Ectodermal cell (in vitro differentiated cells): Measurements from ENCODE around the gene EYS.

ENCODE experiments used
- H3K27ac ChIP-seq: 2 replicates; pipeline ENCODE4 v1.7.0; 2013; ENCODE audit warnings: mild to moderate bottlenecking, low read depth, low read length; ENCODE audit not compliant: insufficient read depth, poor library complexity, severe bottlenecking
- H3K27me3 ChIP-seq: 2 replicates; pipeline ENCODE4 v1.7.0; 2013; ENCODE audit warnings: mild to moderate bottlenecking, low read length; ENCODE audit not compliant: insufficient read depth, control insufficient read depth, poor library complexity, severe bottlenecking
- H3K36me3 ChIP-seq: one replicate; pipeline ENCODE4 v1.7.0; 2013; ENCODE audit warnings: low read length; ENCODE audit not compliant: control insufficient read depth, insufficient read depth
- H3K4me1 ChIP-seq: one replicate; pipeline ENCODE4 v1.7.0; 2013; ENCODE audit warnings: low read length; ENCODE audit not compliant: control insufficient read depth, insufficient read depth
- H3K4me3 ChIP-seq: 2 replicates; pipeline ENCODE4 v1.7.0; 2013; ENCODE audit warnings: low read depth, low read length, control low read depth; ENCODE audit not compliant: insufficient read depth
- H3K9me3 ChIP-seq: 2 replicates; pipeline ENCODE4 v1.7.0; 2013; ENCODE audit warnings: mild to moderate bottlenecking, low read length, moderate library complexity; ENCODE audit not compliant: control insufficient read depth
- WGBS, 2 experiments: methylation state at CpG; one replicate each; pipeline ENCODE4 v1.1.7; 2013; ENCODE audit warnings: missing lambda C conversion rate in 2 of 2; 5-methylcytosine and 5-hydroxymethylcytosine counted together

Gene EYS

DNA sequence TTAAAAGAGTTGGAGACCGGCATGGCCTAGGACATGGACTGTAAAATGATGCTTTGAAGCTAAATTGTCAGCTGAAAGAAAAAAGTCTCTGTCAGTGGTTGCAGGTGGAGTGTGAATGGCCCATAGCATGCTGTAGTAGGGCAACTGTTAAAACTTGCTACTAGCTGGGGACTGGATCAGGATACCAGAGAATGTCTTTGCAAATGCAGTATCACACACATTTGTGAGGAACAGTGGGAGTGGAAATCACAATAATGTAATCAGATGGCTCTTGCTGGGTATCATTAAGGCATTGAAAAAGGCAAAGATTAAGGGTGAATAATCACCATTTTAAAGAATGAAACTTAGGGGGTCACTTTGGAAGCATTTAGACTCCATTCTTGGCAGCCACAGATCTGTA, 737.9 kb downstream of the EYS start:
- Histone ChIP-seq H3K9me3 (no peaks in the 10 kb centered on the region), H3K27me3 (no peaks in the 10 kb centered on the region), H3K27ac (no peak overlapping the region), H3K4me1 (no peaks in the 10 kb centered on the region), H3K4me3 (no peak overlapping the region), H3K36me3 (no peaks in the 10 kb centered on the region)
- WGBS, 2 experiments, result 91 to 95% methylated on average over 1 of the region's 1 CpG

DNA sequence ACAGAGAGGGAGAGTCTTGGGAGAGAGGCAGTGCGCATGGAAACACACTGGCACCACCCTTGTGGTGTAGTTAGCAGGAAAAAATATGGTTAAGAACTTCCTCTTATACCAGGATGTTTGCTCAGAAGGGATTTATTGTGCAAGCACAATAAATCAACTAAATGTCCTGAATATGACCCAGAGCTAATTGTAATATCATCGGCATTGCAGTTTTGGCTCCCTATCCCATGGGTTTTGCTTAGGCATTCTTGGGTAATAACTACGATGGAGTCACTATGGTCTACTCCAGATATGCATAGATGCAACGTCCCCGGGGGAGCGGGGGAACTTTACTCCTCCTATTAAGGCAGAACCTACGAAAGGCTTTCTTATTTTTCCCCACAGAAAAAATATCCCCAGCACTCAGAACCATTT, 751.6 kb downstream of the EYS start:
- Histone ChIP-seq H3K4me1 (no peaks in the 10 kb centered on the region), H3K27me3 (no peaks in the 10 kb centered on the region), H3K4me3 (no peak overlapping the region), H3K36me3 (no peaks in the 10 kb centered on the region), H3K27ac (no peak overlapping the region), H3K9me3 (no peaks in the 10 kb centered on the region)
- WGBS, 2 experiments, result 91 to 93% methylated on average over 7 of the region's 7 CpGs

DNA sequence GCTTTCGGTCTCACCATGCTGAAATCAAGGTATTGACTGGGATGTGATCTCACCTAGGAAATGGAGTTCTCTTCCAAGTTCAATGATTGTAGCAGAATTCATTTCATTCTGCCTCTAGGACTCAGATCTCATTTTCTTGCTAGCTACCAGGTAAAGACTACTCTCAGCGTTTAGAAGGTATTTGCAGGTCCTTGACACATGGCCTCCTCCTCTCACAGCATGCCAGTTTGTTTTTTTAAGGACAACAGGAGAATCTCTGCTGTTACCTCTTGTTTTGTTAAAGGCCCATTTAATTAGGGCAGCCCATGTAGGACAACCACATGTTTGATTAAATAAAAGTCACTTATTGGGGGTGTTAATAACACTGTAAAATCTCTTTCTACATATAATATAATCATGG, 757.8 kb downstream of the EYS start:
- H3K4me3 ChIP-seq, result no peak overlapping the region
- no peaks in the 10 kb centered on the region for H3K36me3 ChIP-seq
- H3K4me1 ChIP-seq, result no peaks in the 10 kb centered on the region
- WGBS, 2 experiments, result 50 to 63% methylated on average over 2 of the region's 2 CpGs
- no peaks in the 10 kb centered on the region for H3K27me3 ChIP-seq
- H3K9me3 ChIP-seq, result no peaks in the 10 kb centered on the region
- H3K27ac ChIP-seq, result no peak overlapping the region

DNA sequence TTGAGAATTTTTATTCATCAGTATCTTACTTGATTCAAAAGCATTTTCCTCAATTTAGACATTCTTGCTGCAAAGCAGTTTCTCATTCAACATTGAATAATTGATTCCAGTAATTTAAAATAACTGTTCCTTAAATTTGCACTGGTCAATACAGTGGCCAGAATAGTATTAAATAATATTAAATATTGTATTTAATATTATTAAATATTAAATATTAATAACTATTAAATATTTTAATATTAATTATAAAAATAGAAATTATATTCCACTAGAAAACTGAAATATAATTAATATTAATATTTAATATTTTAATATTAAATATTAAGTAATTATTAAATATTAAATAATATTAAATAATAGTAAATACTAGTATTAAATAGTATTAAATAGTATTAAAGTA, 758.8 kb downstream of the EYS start:
- H3K4me3 ChIP-seq, result no peak overlapping the region

DNA sequence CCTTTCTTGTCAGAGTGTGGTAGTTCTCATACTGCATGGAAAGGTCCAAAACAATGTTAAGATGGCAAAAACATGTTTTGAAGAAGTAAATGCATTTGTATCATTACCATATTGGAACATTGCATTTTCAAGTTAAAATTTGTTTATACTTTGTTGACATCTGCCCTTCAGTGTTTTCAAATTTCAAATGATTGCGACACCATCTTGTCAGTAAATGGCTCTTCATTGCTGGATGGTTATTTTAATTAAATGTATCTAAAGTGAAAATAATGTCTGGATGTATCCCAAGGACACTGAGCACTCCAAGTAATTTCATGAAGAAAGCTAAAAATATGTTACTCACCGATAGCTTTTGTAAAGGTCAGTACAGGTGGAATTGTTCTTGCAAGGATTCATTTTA, 761.6 kb downstream of the EYS start:
- no peaks in the 10 kb centered on the region for H3K27me3 ChIP-seq
- H3K27ac ChIP-seq, result no peak overlapping the region
- no peaks in the 10 kb centered on the region for H3K4me1 ChIP-seq
- no peaks in the 10 kb centered on the region for H3K36me3 ChIP-seq
- H3K4me3 ChIP-seq, result no peak overlapping the region
- H3K9me3 ChIP-seq, result no peaks in the 10 kb centered on the region
- WGBS, 2 experiments, result 90 to 100% methylated on average over 2 of the region's 2 CpGs

More for the DNA sequence above, 758.8 kb downstream of the EYS start:
- H3K4me1 ChIP-seq, result no peaks in the 10 kb centered on the region
- H3K9me3 ChIP-seq, result no peaks in the 10 kb centered on the region
- H3K36me3 ChIP-seq, result no peaks in the 10 kb centered on the region
- H3K27ac ChIP-seq, result no peak overlapping the region
- no peaks in the 10 kb centered on the region for H3K27me3 ChIP-seq

DNA sequence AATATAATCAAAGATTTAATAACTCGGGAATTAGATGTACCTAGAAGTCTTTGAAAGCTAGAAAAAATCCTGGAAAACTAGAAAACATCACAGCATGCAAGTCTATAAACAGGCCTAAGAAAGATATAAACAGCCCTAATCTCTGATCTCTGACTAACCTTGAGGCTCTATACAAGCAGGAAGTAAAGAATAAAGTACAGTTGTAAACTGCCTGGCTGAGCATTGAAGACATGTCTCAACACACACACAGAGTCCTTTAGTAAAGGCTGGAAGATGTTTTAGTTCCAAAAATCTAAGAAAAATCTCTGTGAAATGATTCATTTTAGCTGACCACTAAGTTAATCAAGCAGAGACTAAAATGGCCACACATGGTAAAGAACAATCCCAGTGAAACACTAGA, 774.5 kb downstream of the EYS start:
- no peaks in the 10 kb centered on the region for H3K36me3 ChIP-seq
- no peak overlapping the region for H3K4me3 ChIP-seq
- no peak overlapping the region for H3K27ac ChIP-seq
- WGBS, 2 experiments, result 91 to 94% methylated on average over 1 of the region's 1 CpG
- H3K27me3 ChIP-seq, result no peaks in the 10 kb centered on the region
- no peaks in the 10 kb centered on the region for H3K9me3 ChIP-seq
- H3K4me1 ChIP-seq, result no peaks in the 10 kb centered on the region

DNA sequence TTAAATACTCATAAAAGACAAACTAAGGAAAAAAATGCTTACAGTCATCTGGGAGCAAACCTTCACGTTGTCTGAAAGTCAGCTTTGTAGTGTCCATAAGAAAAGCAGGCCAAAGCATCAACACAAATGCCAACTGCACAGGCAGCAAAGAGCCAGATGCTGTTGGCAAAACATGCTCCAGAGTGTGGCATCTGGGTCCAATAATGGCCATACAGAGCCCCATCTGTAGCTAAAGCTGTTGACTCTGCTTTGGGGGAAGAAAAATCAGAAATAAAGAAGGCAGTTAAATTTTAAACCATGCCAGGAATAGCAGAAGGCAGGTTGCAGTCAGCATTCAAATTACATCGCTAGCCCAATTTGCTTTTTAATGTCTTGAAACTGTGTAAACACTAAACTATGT, 776.3 kb downstream of the EYS start:
- 86 to 92% methylated on average over 2 of the region's 2 CpGs for WGBS, 2 experiments
- no peaks in the 10 kb centered on the region for H3K36me3 ChIP-seq
- H3K9me3 ChIP-seq, result no peaks in the 10 kb centered on the region
- H3K4me3 ChIP-seq, result no peak overlapping the region
- no peaks in the 10 kb centered on the region for H3K27me3 ChIP-seq
- H3K27ac ChIP-seq, result no peak overlapping the region
- no peaks in the 10 kb centered on the region for H3K4me1 ChIP-seq

DNA sequence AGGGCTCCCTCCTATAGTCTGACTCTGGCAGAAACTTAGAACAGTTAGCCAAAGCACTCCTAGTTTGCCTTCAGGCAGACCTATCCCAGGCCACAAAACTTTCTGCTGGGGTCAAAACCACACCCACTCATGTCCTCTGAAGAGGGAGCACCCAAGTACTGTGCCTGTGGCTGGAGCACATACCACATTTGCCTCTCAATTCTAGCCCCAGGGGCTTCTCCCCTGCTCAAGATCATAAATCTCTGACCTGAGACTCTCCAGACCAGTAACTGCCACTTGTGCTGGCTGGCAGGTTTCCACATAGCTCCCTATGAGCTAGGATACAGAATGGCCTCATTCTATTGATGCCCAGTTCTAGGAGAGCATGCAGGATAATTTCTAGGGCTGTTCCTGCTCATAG, 781.0 kb downstream of the EYS start:
- no peaks in the 10 kb centered on the region for H3K4me1 ChIP-seq
- H3K9me3 ChIP-seq, result no peaks in the 10 kb centered on the region
- H3K27me3 ChIP-seq, result no peaks in the 10 kb centered on the region
- no peak overlapping the region for H3K27ac ChIP-seq
- no peak overlapping the region for H3K4me3 ChIP-seq
- no peaks in the 10 kb centered on the region for H3K36me3 ChIP-seq

DNA sequence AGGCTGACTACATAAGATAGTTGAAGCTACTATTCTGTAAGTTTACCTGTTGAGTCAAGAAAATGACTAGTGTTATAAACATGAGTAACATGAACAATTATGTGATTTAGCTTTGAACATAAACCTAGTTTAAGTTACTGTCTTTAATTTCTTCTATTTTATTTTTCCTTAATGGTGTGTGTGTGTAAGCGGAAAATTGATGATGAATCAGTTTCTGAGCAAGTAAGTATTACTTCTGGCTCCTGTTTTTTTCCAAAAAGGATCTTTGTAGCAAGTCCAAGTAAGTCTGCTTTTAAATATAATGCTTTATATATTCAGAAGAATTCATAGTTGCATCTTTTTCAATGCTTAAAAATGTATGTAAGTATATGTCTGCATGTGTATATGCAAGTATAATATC, 786.8 kb downstream of the EYS start:
- Histone ChIP-seq H3K36me3 (no peaks in the 10 kb centered on the region), H3K27ac (no peak overlapping the region), H3K4me1 (no peaks in the 10 kb centered on the region), H3K4me3 (no peak overlapping the region), H3K9me3 (no peaks in the 10 kb centered on the region), H3K27me3 (no peaks in the 10 kb centered on the region)
- 92% methylated on average over 1 of the region's 1 CpG; no CpG with 5 or more reads in 1 of the 2 experiments for WGBS, 2 experiments

DNA sequence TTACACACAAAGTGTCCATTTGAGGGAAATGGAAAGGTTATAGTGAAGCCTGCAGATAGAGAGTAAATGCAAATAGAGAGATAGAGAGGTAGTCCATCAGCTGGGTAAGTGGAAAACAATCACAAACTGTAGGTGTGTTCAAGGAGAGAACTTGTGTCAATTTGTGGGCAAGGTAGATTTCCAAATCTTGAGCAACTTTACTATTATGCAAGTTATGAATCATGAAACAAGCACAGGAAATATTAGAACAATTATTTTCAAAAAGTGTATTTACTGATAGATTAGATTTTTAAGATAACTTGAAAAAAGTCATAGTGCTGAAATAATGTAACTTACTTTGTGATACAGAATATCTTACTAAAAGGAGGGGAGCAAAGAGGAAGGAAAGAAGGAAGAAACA, 792.9 kb downstream of the EYS start:
- Histone ChIP-seq H3K27ac (no peak overlapping the region), H3K36me3 (no peaks in the 10 kb centered on the region), H3K4me1 (no peaks in the 10 kb centered on the region), H3K4me3 (no peak overlapping the region), H3K27me3 (no peaks in the 10 kb centered on the region), H3K9me3 (no peaks in the 10 kb centered on the region)

DNA sequence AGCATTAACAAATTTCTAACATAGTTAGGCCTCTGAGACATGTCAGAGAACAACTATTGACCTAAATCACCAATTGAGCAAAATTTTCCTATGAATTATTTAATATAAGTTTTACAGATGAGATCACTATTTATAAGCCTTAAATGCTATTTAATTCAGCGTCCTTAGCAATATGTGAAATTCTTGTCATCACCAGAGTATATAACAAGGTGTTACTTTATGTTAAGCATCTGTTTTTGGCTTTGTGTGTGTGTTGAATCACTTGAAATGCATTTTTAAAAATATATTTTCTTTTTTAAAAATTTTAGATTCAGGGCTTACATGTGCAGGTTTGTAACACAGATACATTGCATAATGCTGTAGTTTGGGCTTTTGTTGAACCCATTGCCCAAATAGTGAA, 794.1 kb downstream of the EYS start:
- Histone ChIP-seq H3K27ac (no peak overlapping the region), H3K27me3 (no peaks in the 10 kb centered on the region), H3K9me3 (no peaks in the 10 kb centered on the region), H3K4me1 (no peaks in the 10 kb centered on the region), H3K4me3 (no peak overlapping the region), H3K36me3 (no peaks in the 10 kb centered on the region)
- WGBS, 2 experiments, result no CpG with 5 or more reads among the region's 1 CpG
